GM12891 (cell line): ENCODE results near the gene KRT6A.

Experiments
- POLR2A ChIP-seq: IDR thresholded peaks from 2 replicates; pipeline ENCODE4 v1.6.1; 2011; ENCODE audit warnings: low read depth, low read length, control low read depth
- POLR2AphosphoS5 ChIP-seq: IDR thresholded peaks from 2 replicates; pipeline ENCODE4 v1.6.1; 2011; ENCODE audit warnings: low read depth, low read length, control low read depth

- TF ChIP-seq POLR2AphosphoS5 = no peak
- no peak for TF ChIP-seq POLR2A
These were observed 31.3 kb upstream of the KRT6A start for GRCh38 chr12:52524241-52524897.
